Spleen (tissue), 11 donors: ENCODE data around the gene PTPRM. TPM values are rescaled to one million over a fixed set of nuclear protein-coding genes. Genes with fewer than 3 reads are reported as not detected.

Source experiments
- DNase-seq: peaks from one replicate; pipeline ENCODE4 v3.0.0-alpha.2; 2020
- H3K27ac ChIP-seq, 8 donors: fragments of 200-600 bp; sonication (generic) in 7 of 8; 1 replicate in 4 of 8; 2 replicates in 4 of 8; pipeline versions ENCODE4 v1.5.0 to v1.8.0; 2016 to 2021; ENCODE audit warnings: inconsistent platforms in 4 of 8, mild to moderate bottlenecking in 4 of 8, moderate library complexity in 1 of 8
- H3K27me3 ChIP-seq, 7 donors: fragments of 200-600 bp; sonication (generic) in 6 of 7; replicated peaks in 1 of 7; 1 replicate in 4 of 7; 2 replicates in 3 of 7; pipeline versions ENCODE4 v1.5.0 to v1.8.0; 2016 to 2021; ENCODE audit warnings: inconsistent platforms in 3 of 7, mild to moderate bottlenecking in 1 of 7
- H3K36me3 ChIP-seq, 6 donors: fragments of 200-600 bp; sonication (generic) in 5 of 6; 1 replicate in 4 of 6; 2 replicates in 2 of 6; pipeline versions ENCODE4 v1.5.0 to v1.8.0; 2016 to 2021; ENCODE audit warnings: inconsistent platforms in 2 of 6
- H3K4me1 ChIP-seq, 6 donors: fragments of 200-600 bp; sonication (generic) in 5 of 6; 1 replicate in 3 of 6; 2 replicates in 3 of 6; pipeline versions ENCODE4 v1.5.0 to v1.8.0; 2016 to 2021; ENCODE audit warnings: inconsistent platforms in 3 of 6
- H3K4me3 ChIP-seq, 8 donors: fragments of 200-600 bp; sonication (generic) in 7 of 8; 1 replicate in 4 of 8; 2 replicates in 4 of 8; pipeline versions ENCODE4 v1.5.0 to v1.8.0; 2016 to 2021; ENCODE audit warnings: inconsistent platforms in 4 of 8, mild to moderate bottlenecking in 4 of 8, moderate library complexity in 2 of 8
- H3K9me3 ChIP-seq, 8 donors: fragments of 200-600 bp; sonication (generic) in 7 of 8; 1 replicate in 4 of 8; 2 replicates in 4 of 8; pipeline versions ENCODE4 v1.5.0 to v1.8.0; 2016 to 2021; ENCODE audit warnings: inconsistent platforms in 4 of 8
- CTCF ChIP-seq, 11 experiments: fragments of 200-600 bp in 7 of 11; fragments of 450-650 bp in 4 of 11; sonication (generic) in 4 of 11; IDR thresholded peaks in 8 of 11; conservative IDR thresholded peaks in 3 of 11; 1 replicate in 7 of 11; 2 replicates in 4 of 11; pipeline versions ENCODE4 v1.4.0 to v1.8.0; 2016 to 2021; ENCODE audit warnings: antibody characterized with exemption in 11 of 11, inconsistent platforms in 4 of 11, mild to moderate bottlenecking in 1 of 11
- POLR2A ChIP-seq, 3 donors: fragments of 450-650 bp; IDR thresholded peaks; one replicate each; pipeline ENCODE4 v1.5.1; 2017; ENCODE audit warnings: antibody characterized with exemption in 3 of 3, mild to moderate bottlenecking in 1 of 3
- POLR2AphosphoS5 ChIP-seq, 3 donors: sonication (generic); formaldehyde crosslinking; IDR thresholded peaks; one replicate each; pipeline ENCODE4 v1.5.1; 2017; ENCODE audit warnings: antibody characterized with exemption in 3 of 3
- WGBS, 5 donors: extraction: QIAGEN DNeasy Blood & Tissue Kit in 3 of 5; methylation state at CpG; one replicate each; pipeline versions ENCODE4 v1.1.5 to v1.1.7; 2013 to 2018; 5-methylcytosine and 5-hydroxymethylcytosine counted together
- intact Hi-C: fragments of 100-400 bp; cut with DNase I; formaldehyde crosslinking; loops from one replicate; pipeline ENCODE4 v1.15.0; 2023; ENCODE audit warnings: low total_unique reads
- polyA plus RNA-seq, 3 donors: library from polyadenylated mRNA; stranded (reverse); fragments of 200-250 nt; gene quantifications; one replicate each; pipeline ENCODE4 v1.2.1, GENCODE V29; 2013
- total RNA-seq, 7 donors: library from RNA; depleted of rRNA in 3 of 7; stranded (reverse); fragments of >200 nt in 3 of 7; fragmentation: NEBNext Ultra II Directional in 4 of 7; extraction: Animal tissue kit (Norgen Biotek cat#: 25700) in 4 of 7; gene quantifications; one replicate each; pipeline versions ENCODE4 v1.1.0 to v1.2.1, GENCODE V29; 2016 to 2021
- donor health status: healthy with polysubstance abuse.
- donor health status: DM: no; HTN: no; CAD: no; lungs with moderate emphysema.
- donor health status: DM: no; HTN: no; CAD: no.
- donor health status: Bipolar disorder and iron deficiency.
- donor health status: healthy.
- donor health status: DM: no; HTN: no; CAD: no.
- donor health status: DM: yes; HTN: yes; CAD: no.

Gene PTPRM
- total and polyA plus RNA-seq, 10 donors, result 23.5 to 97.8 (median 62.8) TPM

GRCh38 chr18:7669361-7669760 is 102.2 kb downstream of the PTPRM start:
- Histone ChIP-seq H3K4me1 (no peaks in the 10 kb centered on the region), H3K27ac (no peak overlapping the region), H3K27me3 (no peaks in the 10 kb centered on the region), H3K4me3 (no peak overlapping the region), H3K9me3 (no peaks in the 10 kb centered on the region), H3K36me3 (no peaks in the 10 kb centered on the region)
- TF ChIP-seq CTCF (IDR thresholded peaks at IDR 0.05 in 8 of 11, conservative IDR thresholded peaks at IDR 0.05 in 3 of 11), result no peak
- TF ChIP-seq POLR2AphosphoS5 (IDR thresholded peaks at IDR 0.05), result no peak
- no peak for TF ChIP-seq POLR2A (IDR thresholded peaks at IDR 0.05)
- DNase-seq, result no peak
- intact Hi-C loops, result no loop called here
- 47 to 83% (median 74%) methylated on average over 3 of the region's 3 CpGs for WGBS, 5 donors

DNA sequence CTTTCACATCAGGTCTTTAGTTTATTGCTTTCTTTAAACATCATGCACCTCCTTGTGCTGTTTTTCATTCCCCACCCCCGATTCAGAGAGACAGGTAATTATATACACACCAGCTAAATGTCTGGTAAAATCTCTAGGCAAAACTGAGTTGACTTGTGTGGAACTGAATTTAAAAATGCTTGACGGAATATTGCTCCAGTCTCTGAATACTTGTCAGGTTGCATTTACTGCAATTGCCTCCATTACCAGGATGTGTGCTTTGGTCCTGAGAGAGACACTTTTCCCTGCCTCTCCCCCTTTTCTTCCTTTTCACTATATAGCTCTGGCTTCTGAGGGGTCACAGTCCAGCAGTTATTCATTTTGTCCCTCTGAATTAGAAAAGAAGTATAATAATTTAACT is 104.0 kb downstream of the PTPRM start:
- Histone ChIP-seq H3K27ac (no peak overlapping the region), H3K27me3 (no peaks in the 10 kb centered on the region), H3K9me3 (no peaks in the 10 kb centered on the region), H3K36me3 (no peaks in the 10 kb centered on the region), H3K4me3 (no peak overlapping the region), H3K4me1 (no peaks in the 10 kb centered on the region)
- 77 to 89% (median 80%) methylated on average over 2 of the region's 2 CpGs for WGBS, 5 donors
- no peak for DNase-seq
- intact Hi-C loops, result no loop called here
- no peak for TF ChIP-seq POLR2A (IDR thresholded peaks at IDR 0.05)
- TF ChIP-seq CTCF (IDR thresholded peaks at IDR 0.05 in 8 of 11, conservative IDR thresholded peaks at IDR 0.05 in 3 of 11), result no peak
- no peak for TF ChIP-seq POLR2AphosphoS5 (IDR thresholded peaks at IDR 0.05)

DNA sequence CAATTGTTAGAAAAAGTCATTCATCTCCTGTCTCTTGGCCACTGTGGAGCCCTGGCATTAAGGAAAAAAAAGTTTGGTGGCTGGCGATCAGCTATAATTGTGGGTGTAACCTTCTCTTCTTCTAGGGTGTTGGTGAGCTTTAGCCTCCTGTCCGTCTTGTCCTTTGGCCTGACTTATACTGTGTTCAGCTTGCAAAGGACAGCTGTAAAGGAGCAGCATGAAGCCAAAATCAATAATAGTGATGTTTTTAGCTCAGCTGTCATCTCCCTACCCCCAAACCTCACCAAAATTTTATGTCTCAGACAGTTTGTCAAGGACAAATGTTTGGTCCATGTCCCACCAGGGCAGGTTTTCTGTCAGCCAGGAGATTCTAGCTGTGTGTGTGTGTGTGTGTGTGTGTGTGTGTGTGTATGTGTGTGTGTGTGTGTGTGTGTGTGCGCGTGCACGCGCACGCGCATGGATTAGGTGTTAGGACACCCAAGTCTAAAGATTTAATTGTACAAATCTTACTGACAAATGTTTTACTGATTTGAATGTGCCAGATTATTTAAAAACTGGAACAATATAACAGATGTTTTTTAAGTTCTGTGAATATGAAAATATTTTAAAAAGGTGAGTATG is 109.2 kb downstream of the PTPRM start:
- Histone ChIP-seq H3K27me3 (no peaks in the 10 kb centered on the region), H3K4me1 (peaks cover 0 to 17% (median 0%) of the 10 kb centered on the region in 6 donors), H3K36me3 (no peaks in the 10 kb centered on the region), H3K4me3 (no peak overlapping the region), H3K27ac (no peak overlapping the region), H3K9me3 (no peaks in the 10 kb centered on the region)
- intact Hi-C loops, result no loop called here
- TF ChIP-seq CTCF (IDR thresholded peaks at IDR 0.05 in 8 of 11, conservative IDR thresholded peaks at IDR 0.05 in 3 of 11) (no peak), POLR2A (IDR thresholded peaks at IDR 0.05) (no peak), POLR2AphosphoS5 (IDR thresholded peaks at IDR 0.05) (no peak)
- no peak for DNase-seq
- WGBS, 5 donors, result 83 to 95% (median 86%) methylated on average over 8 of the region's 8 CpGs

DNA sequence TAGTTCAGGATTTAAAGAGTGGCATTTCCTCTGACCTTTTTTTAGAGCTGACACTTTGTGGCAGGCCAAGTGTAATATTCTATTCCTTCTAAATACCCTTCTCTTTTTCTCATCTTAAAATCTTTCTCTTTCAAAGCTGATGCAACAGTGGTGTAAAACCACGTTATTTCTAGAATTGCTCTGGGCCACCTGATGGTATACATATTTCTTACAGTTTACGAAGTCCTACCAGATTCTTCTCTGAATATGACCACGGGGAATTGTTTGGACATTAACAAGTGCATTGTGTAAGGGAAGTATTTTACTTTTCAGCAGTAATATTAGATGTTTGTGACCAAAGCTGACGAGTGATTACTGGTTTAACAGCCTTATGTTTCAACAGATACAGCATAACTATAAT is 109.9 kb downstream of the PTPRM start:
- intact Hi-C loops, result no loop called here
- Histone ChIP-seq H3K4me3 (no peak overlapping the region), H3K4me1 (peaks cover 0 to 17% (median 0%) of the 10 kb centered on the region in 6 donors), H3K27ac (no peak overlapping the region), H3K36me3 (no peaks in the 10 kb centered on the region), H3K27me3 (no peaks in the 10 kb centered on the region), H3K9me3 (no peaks in the 10 kb centered on the region)
- no peak for DNase-seq
- TF ChIP-seq CTCF (IDR thresholded peaks at IDR 0.05 in 8 of 11, conservative IDR thresholded peaks at IDR 0.05 in 3 of 11) (no peak), POLR2AphosphoS5 (IDR thresholded peaks at IDR 0.05) (no peak), POLR2A (IDR thresholded peaks at IDR 0.05) (no peak)
- 67 to 84% (median 75%) methylated on average over 4 of the region's 4 CpGs for WGBS, 5 donors
